Nephron progenitor cell (in vitro differentiated cells): ENCODE measurements around the gene PDE8A.

Experiments used
- DNase-seq: peaks from one replicate; pipeline ENCODE4 v3.0.0; 2021
- H3K27ac Mint-ChIP-seq: 2 replicates; pipeline ENCODE4 v1.8.0; 2021; ENCODE audit warnings: mild to moderate bottlenecking, moderate library complexity, mixed read lengths
- H3K27me3 Mint-ChIP-seq: 2 replicates; pipeline ENCODE4 v1.8.0; 2021; ENCODE audit warnings: mild to moderate bottlenecking, low read depth, mixed read lengths; ENCODE audit not compliant: poor library complexity
- H3K36me3 Mint-ChIP-seq: 2 replicates; pipeline ENCODE4 v1.8.0; 2021; ENCODE audit warnings: low read depth, mixed read lengths
- H3K4me1 Mint-ChIP-seq: 2 replicates; pipeline ENCODE4 v1.8.0; 2021; ENCODE audit warnings: mixed read lengths
- H3K4me3 Mint-ChIP-seq: 2 replicates; pipeline ENCODE4 v1.8.0; 2021; ENCODE audit warnings: mild to moderate bottlenecking, moderate library complexity, mixed read lengths
- H3K9me3 Mint-ChIP-seq: 2 replicates; pipeline ENCODE4 v1.8.0; 2021; ENCODE audit warnings: mild to moderate bottlenecking, moderate library complexity, mixed read lengths
- TF ChIP-seq, protein P1 (sequence below): fragments of 200-600 bp; sonication (generic); IDR thresholded peaks from 2 replicates; pipeline ENCODE4 v1.5.0; 2021; ENCODE audit warnings: antibody characterized with exemption

The PDE8A gene

DNA sequence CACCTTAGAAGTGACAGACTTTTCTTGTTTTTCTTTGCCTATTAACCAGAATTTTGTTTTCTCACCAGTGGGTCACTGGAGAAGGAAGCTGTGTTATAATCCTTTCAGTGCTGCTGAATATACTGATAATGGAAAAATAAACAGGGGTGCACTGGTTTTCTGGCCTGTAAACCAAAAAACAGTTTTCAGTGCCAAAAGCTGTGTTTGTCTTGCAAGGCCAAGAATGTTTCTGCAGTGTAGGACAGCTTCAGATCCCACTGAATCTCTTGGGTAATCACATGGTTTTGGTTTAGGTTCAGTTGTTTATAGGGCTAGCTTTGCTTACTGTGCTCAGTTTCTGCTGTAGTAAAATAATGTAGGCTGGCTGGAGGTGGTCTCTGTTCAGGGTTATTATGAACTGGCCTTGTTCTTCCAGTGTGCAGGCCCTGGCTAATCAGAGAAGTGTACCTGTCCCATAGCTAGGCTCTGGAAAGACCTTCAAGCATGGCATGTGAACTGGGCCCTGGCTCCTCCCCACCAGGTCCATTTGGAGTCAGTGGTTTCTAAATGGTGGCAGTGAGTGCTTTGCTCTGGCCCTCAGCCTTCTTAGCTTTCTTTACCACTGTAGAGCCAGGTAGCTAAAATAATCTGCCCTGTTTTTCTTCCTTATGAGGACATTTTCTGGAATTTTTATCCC, 18.7 kb downstream of the PDE8A start:
- no peak overlapping the region for H3K4me3 Mint-ChIP-seq
- DNase-seq = no peak
- no peak overlapping the region for H3K27ac Mint-ChIP-seq
- peaks cover 3% of the 10 kb centered on the region for H3K27me3 Mint-ChIP-seq
- H3K4me1 Mint-ChIP-seq = peaks cover 5% of the 10 kb centered on the region
- H3K9me3 Mint-ChIP-seq = no peaks in the 10 kb centered on the region
- TF ChIP-seq, protein P1, sequence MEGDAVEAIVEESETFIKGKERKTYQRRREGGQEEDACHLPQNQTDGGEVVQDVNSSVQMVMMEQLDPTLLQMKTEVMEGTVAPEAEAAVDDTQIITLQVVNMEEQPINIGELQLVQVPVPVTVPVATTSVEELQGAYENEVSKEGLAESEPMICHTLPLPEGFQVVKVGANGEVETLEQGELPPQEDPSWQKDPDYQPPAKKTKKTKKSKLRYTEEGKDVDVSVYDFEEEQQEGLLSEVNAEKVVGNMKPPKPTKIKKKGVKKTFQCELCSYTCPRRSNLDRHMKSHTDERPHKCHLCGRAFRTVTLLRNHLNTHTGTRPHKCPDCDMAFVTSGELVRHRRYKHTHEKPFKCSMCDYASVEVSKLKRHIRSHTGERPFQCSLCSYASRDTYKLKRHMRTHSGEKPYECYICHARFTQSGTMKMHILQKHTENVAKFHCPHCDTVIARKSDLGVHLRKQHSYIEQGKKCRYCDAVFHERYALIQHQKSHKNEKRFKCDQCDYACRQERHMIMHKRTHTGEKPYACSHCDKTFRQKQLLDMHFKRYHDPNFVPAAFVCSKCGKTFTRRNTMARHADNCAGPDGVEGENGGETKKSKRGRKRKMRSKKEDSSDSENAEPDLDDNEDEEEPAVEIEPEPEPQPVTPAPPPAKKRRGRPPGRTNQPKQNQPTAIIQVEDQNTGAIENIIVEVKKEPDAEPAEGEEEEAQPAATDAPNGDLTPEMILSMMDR = no peak
- H3K36me3 Mint-ChIP-seq = no peaks in the 10 kb centered on the region

DNA sequence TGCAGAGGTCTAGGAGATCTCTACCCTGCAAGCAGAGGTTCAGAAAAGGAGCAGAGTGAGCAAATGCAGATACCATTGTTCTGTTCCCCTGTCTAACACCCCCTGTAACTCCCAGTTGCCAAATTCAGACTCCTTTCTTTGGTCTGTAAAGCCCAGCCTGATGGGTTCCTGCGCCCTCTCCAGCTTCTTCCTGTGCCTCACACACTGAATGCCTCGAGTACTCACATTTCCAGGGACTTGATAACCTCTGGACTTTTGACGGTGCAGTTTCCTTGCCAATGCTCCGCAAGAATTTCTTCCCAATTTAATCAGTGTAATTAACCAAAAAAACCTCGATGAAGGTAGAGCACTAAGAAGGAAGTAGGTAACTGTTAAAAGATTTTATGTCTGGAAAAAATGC, 19.3 kb downstream of the PDE8A start:
- no peak for DNase-seq
- TF ChIP-seq, protein P1 = no peak
- Mint-ChIP-seq H3K27ac (no peak overlapping the region), H3K4me1 (peaks cover 5% of the 10 kb centered on the region), H3K27me3 (peaks cover 3% of the 10 kb centered on the region), H3K36me3 (no peaks in the 10 kb centered on the region), H3K9me3 (no peaks in the 10 kb centered on the region), H3K4me3 (no peak overlapping the region)

DNA sequence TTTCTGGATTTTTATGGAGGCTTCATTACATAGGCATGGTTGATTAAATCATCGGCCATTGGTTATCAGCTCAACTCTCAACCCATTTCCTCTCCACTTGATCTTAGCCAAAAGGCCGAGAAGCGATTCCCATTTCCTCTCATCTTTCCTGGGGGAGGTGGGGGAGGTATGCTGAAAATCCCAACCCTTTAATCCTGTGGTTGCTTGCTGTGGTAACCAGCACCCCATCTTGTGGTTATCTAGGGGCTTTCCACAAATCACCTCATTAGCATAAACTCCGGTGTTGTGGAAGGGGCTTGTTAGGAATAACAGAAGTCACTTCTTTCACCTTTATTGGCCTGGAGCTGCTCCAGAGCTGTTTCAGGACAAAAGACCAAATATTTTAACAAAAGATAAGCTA, 20.9 kb downstream of the PDE8A start:
- no peak overlapping the region for H3K4me3 Mint-ChIP-seq
- DNase-seq = no peak
- TF ChIP-seq, protein P1 = no peak
- no peaks in the 10 kb centered on the region for H3K9me3 Mint-ChIP-seq
- peaks cover 5% of the 10 kb centered on the region for H3K4me1 Mint-ChIP-seq
- peaks cover 7% of the 10 kb centered on the region for H3K27me3 Mint-ChIP-seq
- no peak overlapping the region for H3K27ac Mint-ChIP-seq
- no peaks in the 10 kb centered on the region for H3K36me3 Mint-ChIP-seq

DNA sequence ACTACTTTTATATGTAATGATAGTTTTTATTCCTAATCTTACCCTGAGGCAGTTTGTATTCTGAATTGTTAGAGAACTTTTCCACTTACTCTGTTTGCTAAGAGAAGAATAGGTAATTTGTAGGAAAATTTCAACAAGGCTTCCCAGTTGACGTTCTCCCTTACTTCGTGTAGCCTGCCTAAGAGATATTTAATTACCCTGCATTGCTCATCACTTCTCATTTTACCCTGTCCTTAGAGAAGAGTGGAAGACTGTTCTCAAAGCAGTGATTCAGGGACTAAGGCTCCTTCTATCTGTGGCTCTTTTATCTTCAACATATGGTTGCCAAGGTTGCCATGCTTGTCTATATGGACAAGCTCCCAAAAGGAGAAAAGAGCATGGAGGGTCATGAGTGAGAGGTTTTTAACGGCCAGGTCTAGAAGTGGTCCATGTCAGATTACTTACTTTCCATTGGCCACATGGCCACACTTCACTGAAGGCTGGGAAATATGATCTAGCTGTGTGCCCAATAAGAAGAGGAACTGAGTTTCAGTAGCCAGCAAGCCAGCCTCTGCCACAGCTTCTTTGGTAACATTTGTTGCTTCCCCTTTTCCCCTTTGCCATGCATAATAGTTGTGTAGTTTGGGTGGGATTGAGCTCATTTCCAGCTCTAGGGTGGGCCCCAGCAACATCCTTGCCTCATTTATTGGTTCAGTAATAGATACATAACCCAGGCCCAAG, 22.1 kb downstream of the PDE8A start:
- no peak overlapping the region for H3K4me3 Mint-ChIP-seq
- no peaks in the 10 kb centered on the region for H3K9me3 Mint-ChIP-seq
- TF ChIP-seq, protein P1 = no peak
- peaks cover 10% of the 10 kb centered on the region for H3K27me3 Mint-ChIP-seq
- no peak overlapping the region for H3K27ac Mint-ChIP-seq
- peaks cover 5% of the 10 kb centered on the region for H3K4me1 Mint-ChIP-seq
- H3K36me3 Mint-ChIP-seq = no peaks in the 10 kb centered on the region
- DNase-seq = no peak

DNA sequence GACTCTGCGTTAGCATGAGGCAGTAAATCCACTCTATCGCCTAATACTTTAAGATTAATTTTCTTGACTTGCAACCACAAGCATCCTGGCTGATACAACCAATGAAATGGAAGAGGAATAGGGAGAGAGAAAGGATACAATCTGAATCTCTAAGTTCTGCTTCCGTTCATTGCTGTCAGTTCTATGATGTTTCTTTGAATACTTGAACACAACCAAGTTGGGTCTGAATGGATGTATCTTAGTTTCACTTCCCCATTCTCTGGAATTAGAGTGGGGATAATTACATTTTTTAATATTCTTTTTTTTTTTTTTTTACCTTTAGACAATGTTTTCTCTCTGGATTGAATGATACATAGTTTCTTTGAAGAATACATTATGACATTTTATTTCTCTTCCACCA, 22.9 kb downstream of the PDE8A start:
- Mint-ChIP-seq H3K27ac (no peak overlapping the region), H3K4me1 (peaks cover 5% of the 10 kb centered on the region), H3K4me3 (no peak overlapping the region), H3K9me3 (no peaks in the 10 kb centered on the region), H3K27me3 (peaks cover 9% of the 10 kb centered on the region), H3K36me3 (no peaks in the 10 kb centered on the region)
- TF ChIP-seq, protein P1 = no peak
- no peak for DNase-seq

DNA sequence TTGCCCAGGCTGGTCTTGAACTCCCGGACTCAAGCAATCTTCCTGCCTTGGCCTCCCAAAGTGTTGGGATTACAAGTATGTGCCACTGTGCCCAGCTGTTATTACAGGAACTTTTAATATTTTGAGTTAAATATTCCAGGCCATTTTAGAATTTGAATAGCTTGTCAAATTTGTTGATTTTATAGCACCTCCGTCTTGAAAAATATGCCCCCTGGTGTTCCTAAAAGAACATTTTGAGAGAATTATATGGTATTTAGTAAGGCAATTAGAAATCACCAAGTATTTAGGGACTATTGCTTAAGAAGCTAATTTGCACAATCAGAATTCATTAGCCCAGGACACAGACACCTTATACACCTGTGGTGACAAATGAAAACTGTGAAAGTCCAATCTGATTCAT, 23.7 kb downstream of the PDE8A start:
- Mint-ChIP-seq H3K9me3 (no peaks in the 10 kb centered on the region), H3K4me1 (peaks cover 5% of the 10 kb centered on the region), H3K36me3 (no peaks in the 10 kb centered on the region), H3K4me3 (no peak overlapping the region), H3K27ac (no peak overlapping the region), H3K27me3 (peaks cover 7% of the 10 kb centered on the region)
- DNase-seq = no peak
- TF ChIP-seq, protein P1 = no peak
